GM18951 (cell line): Measurements from ENCODE around the gene DLG2.
"Not testable (repeated sequence)": the region's sequence is repeated elsewhere in the genome, so short reads cannot be mapped to it uniquely, and the experiment has no call there.

ENCODE experiments used
- POLR2A ChIP-seq: IDR thresholded peaks from 4 replicates; pipeline ENCODE4 v1.6.1; 2011; ENCODE audit warnings: mild to moderate bottlenecking; ENCODE audit not compliant: insufficient read length, insufficient read depth; ENCODE audit errors: extremely low read depth
- in situ Hi-C: fragments of 300-500 bp; cut with MboI; formaldehyde crosslinking; loops from one replicate; pipeline ENCODE4 v1.12.0; 2022; ENCODE audit warnings: low sequenced_read_pairs, mixed read lengths, inconsistent platforms; ENCODE audit not compliant: unreplicated experiment

The DLG2 gene

GRCh38 chr11:84800755-84801346 lies 826.3 kb downstream of the DLG2 start:
- in situ Hi-C loops = no loop called here
- TF ChIP-seq POLR2A = no peak

- in situ Hi-C loops = no loop called here
- no peak for TF ChIP-seq POLR2A
Measured at GRCh38 chr11:84799112-84799511, 828.0 kb downstream of the DLG2 start.

GRCh38 chr11:84795698-84796097 lies 831.4 kb downstream of the DLG2 start:
- no peak for TF ChIP-seq POLR2A
- in situ Hi-C loops = no loop called here

- in situ Hi-C loops = no loop called here
Measured at GRCh38 chr11:84794663-84795443, 832.3 kb downstream of the DLG2 start.

GRCh38 chr11:84793318-84793717 lies 833.8 kb downstream of the DLG2 start:
- TF ChIP-seq POLR2A = no peak
- in situ Hi-C loops = no loop called here

More at GRCh38 chr11:84794663-84795443, 832.3 kb downstream of the DLG2 start:
- no peak for TF ChIP-seq POLR2A

GRCh38 chr11:84790849-84791427 lies 836.2 kb downstream of the DLG2 start:
- TF ChIP-seq POLR2A = no peak
- in situ Hi-C loops = no loop called here

GRCh38 chr11:84788220-84788619 lies 838.9 kb downstream of the DLG2 start:
- in situ Hi-C loops = no loop called here
- TF ChIP-seq POLR2A = no peak

- in situ Hi-C loops = not testable (repeated sequence)
Measured at GRCh38 chr11:84784158-84784557, 843.0 kb downstream of the DLG2 start.

- no peak for TF ChIP-seq POLR2A
- in situ Hi-C loops = no loop called here
Measured at GRCh38 chr11:84780689-84781293, 846.4 kb downstream of the DLG2 start.

- no peak for TF ChIP-seq POLR2A
- in situ Hi-C loops = no loop called here
Measured at GRCh38 chr11:84775503-84775902, 851.6 kb downstream of the DLG2 start.

GRCh38 chr11:84763931-84764330 lies 863.2 kb downstream of the DLG2 start:
- TF ChIP-seq POLR2A = no peak
- in situ Hi-C loops = no loop called here

GRCh38 chr11:84757711-84758110 lies 869.4 kb downstream of the DLG2 start:
- in situ Hi-C loops = no loop called here

GRCh38 chr11:84751371-84751770 lies 875.8 kb downstream of the DLG2 start:
- in situ Hi-C loops = no loop called here
- no peak for TF ChIP-seq POLR2A

More at GRCh38 chr11:84757711-84758110, 869.4 kb downstream of the DLG2 start:
- TF ChIP-seq POLR2A = no peak
